Mesendoderm (in vitro differentiated cells): Measurements from ENCODE around the gene CENPVL3.

Source experiments
- DNase-seq: peaks from one replicate; pipeline ENCODE4 v3.0.0; 2013
- H2AK5ac ChIP-seq: 2 replicates; pipeline ENCODE4 v1.6.1; 2013; ENCODE audit warnings: low read length, inconsistent platforms
- H2BK120ac ChIP-seq: 2 replicates; pipeline ENCODE4 v1.6.1; 2013; ENCODE audit warnings: low read depth, mild to moderate bottlenecking, low read length, moderate library complexity, mixed read lengths
- H2BK15ac ChIP-seq: replicated peaks from 2 replicates; pipeline ENCODE4 v1.6.1; 2013; ENCODE audit warnings: low read depth, mild to moderate bottlenecking, moderate library complexity
- H2BK5ac ChIP-seq: 2 replicates; pipeline ENCODE4 v1.6.1; 2013; ENCODE audit warnings: low read length, inconsistent platforms
- H3K18ac ChIP-seq: 2 replicates; pipeline ENCODE4 v1.6.1; 2013; ENCODE audit warnings: mild to moderate bottlenecking, low read length, mixed read lengths
- H3K23ac ChIP-seq: one replicate; pipeline ENCODE4 v1.6.1; 2013; ENCODE audit warnings: low read length
- H3K27ac ChIP-seq: 2 replicates; pipeline ENCODE4 v1.5.1; 2013; ENCODE audit warnings: low read depth, mild to moderate bottlenecking, inconsistent platforms, low read length, moderate library complexity
- H3K27me3 ChIP-seq: 2 replicates; pipeline ENCODE4 v1.6.1; 2013; ENCODE audit warnings: low read length, control low read depth, mild to moderate bottlenecking, inconsistent platforms; ENCODE audit not compliant: insufficient read depth, poor library complexity
- H3K36me3 ChIP-seq: 2 replicates; pipeline ENCODE4 v1.6.1; 2013; ENCODE audit warnings: low read length, inconsistent platforms; ENCODE audit not compliant: control insufficient read depth, insufficient read depth
- H3K4ac ChIP-seq: one replicate; pipeline ENCODE4 v1.6.1; 2013; ENCODE audit warnings: low read depth, mild to moderate bottlenecking, low read length, moderate library complexity
- H3K4me1 ChIP-seq: 2 replicates; pipeline ENCODE4 v1.6.1; 2013; ENCODE audit warnings: low read depth, low read length, inconsistent platforms; ENCODE audit not compliant: control insufficient read depth
- H3K4me2 ChIP-seq: 2 replicates; pipeline ENCODE4 v1.6.1; 2013; ENCODE audit warnings: low read length
- H3K4me3 ChIP-seq: 2 replicates; pipeline ENCODE4 v1.5.1; 2013; ENCODE audit warnings: mild to moderate bottlenecking, low read length
- H3K56ac ChIP-seq: one replicate; pipeline ENCODE4 v1.6.1; 2013; ENCODE audit warnings: low read length
- H3K79me1 ChIP-seq: 2 replicates; pipeline ENCODE4 v1.6.1; 2013; ENCODE audit warnings: low read length, inconsistent platforms
- H3K79me2 ChIP-seq: 2 replicates; pipeline ENCODE4 v1.6.1; 2013; ENCODE audit warnings: mild to moderate bottlenecking, low read length; ENCODE audit not compliant: control insufficient read depth, insufficient read depth
- H3K9ac ChIP-seq: 2 replicates; pipeline ENCODE4 v1.6.1; 2013; ENCODE audit warnings: low read length, inconsistent platforms
- H4K5ac ChIP-seq: one replicate; pipeline ENCODE4 v1.6.1; 2013; ENCODE audit warnings: low read length
- H4K8ac ChIP-seq: one replicate; pipeline ENCODE4 v1.6.1; 2013; ENCODE audit warnings: low read depth, mild to moderate bottlenecking, control low read depth, low read length, moderate library complexity
- WGBS: extraction: QIAGEN DNeasy Blood & Tissue Kit; methylation state at CpG from one replicate; pipeline ENCODE4 v1.1.7; 2013; ENCODE audit warnings: low lambda C conversion rate, missing lambda C conversion rate; ENCODE audit not compliant: insufficient coverage; ENCODE audit errors: extremely low coverage; 5-methylcytosine and 5-hydroxymethylcytosine counted together

Gene CENPVL3

GRCh38 chrX:51614353-51615012 lies 4.2 kb downstream of the CENPVL3 start:
- Histone ChIP-seq H3K4me3 (no peak overlapping the region), H2BK5ac (no peak overlapping the region), H2BK15ac (no peak overlapping the region), H3K18ac (no peak overlapping the region), H3K23ac (no peak overlapping the region), H3K79me2 (no peaks in the 10 kb centered on the region), H3K79me1 (no peaks in the 10 kb centered on the region), H3K4ac (no peak overlapping the region), H3K36me3 (no peaks in the 10 kb centered on the region), H3K27me3 (no peaks in the 10 kb centered on the region), H2BK120ac (no peak overlapping the region), H3K27ac (no peak overlapping the region), H4K8ac (no peak overlapping the region), H3K4me2 (no peak overlapping the region), H4K5ac (no peak overlapping the region), H2AK5ac (no peak overlapping the region), H3K56ac (no peak overlapping the region), H3K4me1 (no peaks in the 10 kb centered on the region), H3K9ac (no peak overlapping the region)
- WGBS: no CpG with 5 or more reads among the region's 7 CpGs
- DNase-seq: peak; percentile 35

GRCh38 chrX:51608766-51609165 lies 9.9 kb downstream of the CENPVL3 start:
- Histone ChIP-seq H3K4me3 (no peak overlapping the region), H2BK120ac (no peak overlapping the region), H3K4me1 (no peaks in the 10 kb centered on the region), H2BK15ac (no peak overlapping the region), H2AK5ac (no peak overlapping the region), H3K4ac (no peak overlapping the region), H4K5ac (no peak overlapping the region), H3K18ac (no peak overlapping the region), H2BK5ac (no peak overlapping the region), H4K8ac (no peak overlapping the region), H3K27ac (no peak overlapping the region), H3K79me1 (no peaks in the 10 kb centered on the region), H3K27me3 (no peaks in the 10 kb centered on the region), H3K36me3 (no peaks in the 10 kb centered on the region), H3K56ac (no peak overlapping the region), H3K9ac (no peak overlapping the region), H3K79me2 (no peaks in the 10 kb centered on the region), H3K4me2 (no peak overlapping the region), H3K23ac (no peak overlapping the region)
- no CpG with 5 or more reads among the region's 2 CpGs for WGBS
- DNase-seq: no peak

- no peak overlapping the region for H3K23ac ChIP-seq
- H2BK15ac ChIP-seq: no peak overlapping the region
- no peaks in the 10 kb centered on the region for H3K27me3 ChIP-seq
- H4K8ac ChIP-seq: no peak overlapping the region
- no peak for DNase-seq
- H3K4me1 ChIP-seq: no peaks in the 10 kb centered on the region
- no peak overlapping the region for H3K4me3 ChIP-seq
- no peak overlapping the region for H3K4ac ChIP-seq
- H3K18ac ChIP-seq: no peak overlapping the region
- no peak overlapping the region for H2AK5ac ChIP-seq
- no peaks in the 10 kb centered on the region for H3K36me3 ChIP-seq
- no peak overlapping the region for H3K4me2 ChIP-seq
- no peaks in the 10 kb centered on the region for H3K79me1 ChIP-seq
- no peak overlapping the region for H2BK120ac ChIP-seq
- no CpG with 5 or more reads among the region's 1 CpG for WGBS
- no peaks in the 10 kb centered on the region for H3K79me2 ChIP-seq
- no peak overlapping the region for H2BK5ac ChIP-seq
- H3K27ac ChIP-seq: no peak overlapping the region
- H3K56ac ChIP-seq: no peak overlapping the region
- no peak overlapping the region for H3K9ac ChIP-seq
- no peak overlapping the region for H4K5ac ChIP-seq
Observed at GRCh38 chrX:51608126-51608525, 10.6 kb downstream of the CENPVL3 start.

- Histone ChIP-seq H3K27me3 (no peaks in the 10 kb centered on the region), H3K27ac (no peak overlapping the region)
- WGBS: no CpG with 5 or more reads among the region's 2 CpGs
Observed at GRCh38 chrX:51606446-51606845, 12.3 kb downstream of the CENPVL3 start.

GRCh38 chrX:51598899-51599298 lies 19.8 kb downstream of the CENPVL3 start:
- H3K79me1 ChIP-seq: no peaks in the 10 kb centered on the region
- H2AK5ac ChIP-seq: no peak overlapping the region
- H2BK120ac ChIP-seq: no peak overlapping the region
- no peaks in the 10 kb centered on the region for H3K36me3 ChIP-seq
- no peak overlapping the region for H3K18ac ChIP-seq
- no peak overlapping the region for H3K4ac ChIP-seq
- H3K4me1 ChIP-seq: no peaks in the 10 kb centered on the region
- no peak overlapping the region for H3K4me3 ChIP-seq
- no peaks in the 10 kb centered on the region for H3K79me2 ChIP-seq
- H3K23ac ChIP-seq: no peak overlapping the region
- H3K56ac ChIP-seq: no peak overlapping the region
- H2BK15ac ChIP-seq: no peak overlapping the region
- no peaks in the 10 kb centered on the region for H3K27me3 ChIP-seq
- no peak overlapping the region for H3K9ac ChIP-seq
- WGBS: no CpG with 5 or more reads among the region's 7 CpGs
- no peak for DNase-seq
- no peak overlapping the region for H3K27ac ChIP-seq
- no peak overlapping the region for H4K5ac ChIP-seq
- H4K8ac ChIP-seq: no peak overlapping the region
- H2BK5ac ChIP-seq: no peak overlapping the region
- H3K4me2 ChIP-seq: no peak overlapping the region

More at GRCh38 chrX:51606446-51606845, 12.3 kb downstream of the CENPVL3 start:
- H3K36me3 ChIP-seq: no peaks in the 10 kb centered on the region
- H3K4me1 ChIP-seq: no peaks in the 10 kb centered on the region
- no peak overlapping the region for H3K18ac ChIP-seq
- no peaks in the 10 kb centered on the region for H3K79me1 ChIP-seq
- H3K79me2 ChIP-seq: no peaks in the 10 kb centered on the region
- H4K8ac ChIP-seq: no peak overlapping the region
- no peak overlapping the region for H3K9ac ChIP-seq
- H3K56ac ChIP-seq: no peak overlapping the region
- no peak overlapping the region for H3K4me3 ChIP-seq
- H3K4me2 ChIP-seq: no peak overlapping the region
- H2BK15ac ChIP-seq: no peak overlapping the region
- H3K23ac ChIP-seq: no peak overlapping the region
- DNase-seq: no peak
- no peak overlapping the region for H2BK5ac ChIP-seq
- H4K5ac ChIP-seq: no peak overlapping the region
- H3K4ac ChIP-seq: no peak overlapping the region
- H2AK5ac ChIP-seq: no peak overlapping the region
- H2BK120ac ChIP-seq: no peak overlapping the region

- H3K4me1 ChIP-seq: no peaks in the 10 kb centered on the region
- no peak overlapping the region for H4K8ac ChIP-seq
- DNase-seq: no peak
- no peak overlapping the region for H3K56ac ChIP-seq
- no peak overlapping the region for H3K18ac ChIP-seq
- no peak overlapping the region for H3K4me3 ChIP-seq
- H2AK5ac ChIP-seq: no peak overlapping the region
- no peak overlapping the region for H2BK120ac ChIP-seq
- H3K9ac ChIP-seq: no peak overlapping the region
- no peak overlapping the region for H4K5ac ChIP-seq
- H3K79me1 ChIP-seq: no peaks in the 10 kb centered on the region
- no peak overlapping the region for H3K4me2 ChIP-seq
- H3K79me2 ChIP-seq: no peaks in the 10 kb centered on the region
- H3K4ac ChIP-seq: no peak overlapping the region
- H2BK15ac ChIP-seq: no peak overlapping the region
- H3K27me3 ChIP-seq: no peaks in the 10 kb centered on the region
- H3K23ac ChIP-seq: no peak overlapping the region
- no peak overlapping the region for H2BK5ac ChIP-seq
- H3K27ac ChIP-seq: no peak overlapping the region
- no peaks in the 10 kb centered on the region for H3K36me3 ChIP-seq
- no CpG with 5 or more reads among the region's 2 CpGs for WGBS
Observed at GRCh38 chrX:51571874-51572273, 46.8 kb downstream of the CENPVL3 start.
